AG09319 (cell line): ENCODE measurements around the gene WDFY2.

Experiments
- DNase-seq: peaks from one replicate; pipeline ENCODE4 v3.0.0-alpha.2; 2010; ENCODE audit warnings: low read depth; ENCODE audit errors: extremely low read depth
- TF ChIP-seq, protein P1 (sequence below): IDR thresholded peaks from 2 replicates; pipeline ENCODE4 v1.5.1; 2011; ENCODE audit warnings: low read depth, mild to moderate bottlenecking, inconsistent platforms, low read length, moderate library complexity

WDFY2 gene

GRCh38 chr13:51607165-51607564 is 22.9 kb downstream of the WDFY2 start:
- TF ChIP-seq, protein P1, sequence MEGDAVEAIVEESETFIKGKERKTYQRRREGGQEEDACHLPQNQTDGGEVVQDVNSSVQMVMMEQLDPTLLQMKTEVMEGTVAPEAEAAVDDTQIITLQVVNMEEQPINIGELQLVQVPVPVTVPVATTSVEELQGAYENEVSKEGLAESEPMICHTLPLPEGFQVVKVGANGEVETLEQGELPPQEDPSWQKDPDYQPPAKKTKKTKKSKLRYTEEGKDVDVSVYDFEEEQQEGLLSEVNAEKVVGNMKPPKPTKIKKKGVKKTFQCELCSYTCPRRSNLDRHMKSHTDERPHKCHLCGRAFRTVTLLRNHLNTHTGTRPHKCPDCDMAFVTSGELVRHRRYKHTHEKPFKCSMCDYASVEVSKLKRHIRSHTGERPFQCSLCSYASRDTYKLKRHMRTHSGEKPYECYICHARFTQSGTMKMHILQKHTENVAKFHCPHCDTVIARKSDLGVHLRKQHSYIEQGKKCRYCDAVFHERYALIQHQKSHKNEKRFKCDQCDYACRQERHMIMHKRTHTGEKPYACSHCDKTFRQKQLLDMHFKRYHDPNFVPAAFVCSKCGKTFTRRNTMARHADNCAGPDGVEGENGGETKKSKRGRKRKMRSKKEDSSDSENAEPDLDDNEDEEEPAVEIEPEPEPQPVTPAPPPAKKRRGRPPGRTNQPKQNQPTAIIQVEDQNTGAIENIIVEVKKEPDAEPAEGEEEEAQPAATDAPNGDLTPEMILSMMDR: no peak
- no peak for DNase-seq

DNA sequence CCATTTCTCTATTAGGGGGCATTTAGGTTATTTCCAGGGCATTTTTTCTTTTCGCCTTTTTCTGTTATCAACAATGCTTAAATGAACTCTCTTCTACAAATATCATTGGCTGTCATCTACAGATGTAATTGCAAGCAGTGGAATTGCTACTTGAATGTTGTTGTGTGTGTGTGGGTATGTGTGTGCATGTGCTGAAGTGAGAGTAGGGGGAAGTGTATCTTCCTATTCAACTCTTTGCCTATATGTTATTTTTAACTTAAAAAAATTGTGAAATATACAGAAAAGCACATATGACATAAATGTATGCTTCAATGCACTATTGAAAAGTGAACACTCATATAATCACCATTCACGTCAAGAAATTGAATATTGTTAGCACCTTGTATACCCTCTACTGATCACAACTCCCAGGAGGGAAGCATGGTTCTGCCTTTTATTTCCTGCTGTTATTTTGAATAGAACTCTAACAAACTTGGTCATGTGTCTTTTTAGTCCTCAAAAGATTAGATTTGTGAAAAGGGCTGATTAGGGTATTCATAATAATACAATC is 24.7 kb downstream of the WDFY2 start:
- DNase-seq: no peak
- TF ChIP-seq, protein P1: no peak

DNA sequence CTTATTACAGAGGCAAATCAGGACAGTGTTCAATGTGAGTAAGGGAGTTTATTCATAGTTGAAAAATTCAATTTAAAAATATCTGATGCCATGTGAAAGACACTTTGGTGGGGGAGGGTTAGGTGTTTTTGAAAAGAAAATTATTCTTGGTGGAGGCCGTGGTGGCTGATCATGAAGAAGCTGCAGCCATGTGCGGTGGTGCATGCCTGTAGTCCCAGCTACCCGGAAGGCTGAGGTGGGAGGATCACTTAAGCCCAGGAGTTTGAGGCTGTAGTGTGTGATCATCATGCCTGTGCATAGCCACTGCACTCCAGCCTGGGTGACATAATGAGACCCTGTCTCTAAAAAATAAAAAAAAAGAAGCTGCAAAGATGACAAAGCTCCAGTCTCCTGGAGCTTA is 28.6 kb downstream of the WDFY2 start:
- TF ChIP-seq, protein P1: no peak
- DNase-seq: no peak

DNA sequence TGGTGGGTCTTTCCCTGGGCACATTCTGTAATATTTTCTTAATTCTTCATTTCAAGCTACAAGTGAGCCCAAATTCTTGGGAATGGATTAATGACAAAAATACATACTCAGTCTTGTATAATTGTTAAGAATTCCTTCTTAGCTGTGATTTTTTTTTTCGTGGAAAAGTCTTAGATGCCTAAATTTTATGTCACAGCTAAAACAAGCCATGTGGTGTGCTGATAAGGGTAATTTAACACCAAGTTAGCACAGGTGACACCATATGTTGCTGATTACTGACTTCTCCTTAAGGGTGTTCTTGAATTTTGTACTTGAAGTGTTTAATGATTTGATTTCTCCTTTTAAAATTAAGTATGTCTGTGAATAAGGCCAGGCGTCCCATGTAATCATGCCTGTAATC is 29.3 kb downstream of the WDFY2 start:
- TF ChIP-seq, protein P1: no peak
- DNase-seq: no peak

GRCh38 chr13:51614350-51614786 is 30.1 kb downstream of the WDFY2 start:
- no peak for DNase-seq
- TF ChIP-seq, protein P1: no peak

DNA sequence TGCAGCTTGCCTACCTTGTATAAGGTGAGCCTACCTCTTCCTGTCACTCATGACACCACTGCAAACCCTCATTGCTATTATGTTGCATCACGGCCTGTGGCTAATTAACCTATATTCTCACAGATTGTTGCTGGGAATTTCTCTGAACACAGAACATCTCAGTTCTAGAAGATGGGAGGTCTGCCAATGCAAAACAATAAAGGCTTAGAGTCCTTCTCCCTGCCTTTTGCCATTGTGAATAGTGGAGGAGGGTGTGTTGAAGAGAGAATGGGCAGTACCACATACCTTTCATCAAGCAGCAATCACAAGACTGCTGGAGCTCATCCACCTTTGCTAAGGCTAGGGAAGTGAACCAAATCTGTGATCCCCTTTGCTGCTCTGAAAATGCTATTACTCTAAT is 34.4 kb downstream of the WDFY2 start:
- no peak for DNase-seq
- TF ChIP-seq, protein P1: no peak

DNA sequence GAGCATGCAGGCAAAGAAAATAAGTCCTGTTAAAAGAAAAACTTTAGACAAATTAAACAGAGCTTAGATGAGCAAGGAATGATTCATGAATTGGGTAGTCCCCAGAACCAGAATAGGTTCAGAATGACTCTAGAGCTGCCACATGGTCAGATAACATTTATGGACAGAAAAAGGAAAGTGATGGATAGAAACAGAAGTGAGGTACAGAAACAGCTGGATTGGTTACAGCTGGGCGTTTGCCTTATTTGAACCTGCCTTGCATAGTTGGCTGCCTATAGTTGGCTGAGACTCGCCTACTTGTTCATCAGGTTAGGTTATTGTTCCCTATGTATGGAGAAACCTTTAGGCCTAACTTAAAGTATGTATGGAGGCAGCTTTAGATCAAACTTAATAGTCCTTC is 35.4 kb downstream of the WDFY2 start:
- TF ChIP-seq, protein P1: no peak
- DNase-seq: peak; percentile 42
